ENCODE results near the gene RRP9.
A peak's percentile ranks its signal among the peaks of the same experiment; 100 is the strongest.

The RRP9 gene

GRCh38 chr3:51977446-51978142 lies 35.9 kb upstream of the RRP9 start:
- Histone ChIP-seq H3K4me3 (ENCODE audit: low read depth, low read length, poor library complexity, severe bottlenecking) (peak overlapping the region; percentile 0), H3K9me2 (ENCODE audit: low read depth, low read length) (no peaks in the 10 kb centered on the region), H2AFZ (ENCODE audit: low read length) (no peak overlapping the region), H3K9ac (ENCODE audit: low read length) (no peak overlapping the region; the same call in 1 of the 2 replicates), H3K4me2 (ENCODE audit: low read length) (peak overlapping the region; percentile 28; the same call in 1 of the 2 replicates), H3K79me2 (ENCODE audit: insufficient read depth, low read length) (no peaks in the 10 kb centered on the region), H3F3A (ENCODE audit: insufficient read depth, low read length) (0 out of 2 replicates have a peak, but pooled peaks cover 8% of the 10 kb centered on the region), H3K27ac (ENCODE audit: low read depth, low read length, poor library complexity, severe bottlenecking) (peak overlapping the region; percentile 77), H3K27me3 (ENCODE audit: insufficient read depth, low read length) (no peaks in the 10 kb centered on the region), H3K9me3 (ENCODE audit: low read length) (no peaks in the 10 kb centered on the region), H4K20me1 (ENCODE audit: insufficient read depth, low read length) (no peaks in the 10 kb centered on the region), H3K4me1 (ENCODE audit: insufficient read depth, low read length, severe bottlenecking) (peaks cover 47% of the 10 kb centered on the region), H3K36me3 (ENCODE audit: insufficient read depth, low read length) (peaks cover 4% of the 10 kb centered on the region; the same call in 1 of the 2 replicates)
- TF ChIP-seq EZH2 (IDR thresholded peaks at IDR 0.05; ENCODE audit: borderline replicate concordance, low read length) (no peak), CTCF (IDR thresholded peaks at IDR 0.05; ENCODE audit: low read length) (no peak)

GRCh38 chr3:51975852-51976549 lies 34.3 kb upstream of the RRP9 start:
- no peaks in the 10 kb centered on the region for H4K20me1 ChIP-seq (ENCODE audit: insufficient read depth, low read length)
- H3K9me2 ChIP-seq (ENCODE audit: low read depth, low read length) = no peaks in the 10 kb centered on the region
- 0 out of 2 replicates have a peak, but pooled peaks cover 8% of the 10 kb centered on the region for H3F3A ChIP-seq (ENCODE audit: insufficient read depth, low read length)
- peaks cover 9% of the 10 kb centered on the region for H3K36me3 ChIP-seq (ENCODE audit: insufficient read depth, low read length)
- peak overlapping the region; percentile 99 for H3K9ac ChIP-seq (ENCODE audit: low read length)
- peak overlapping the region; percentile 98 for H3K4me3 ChIP-seq (ENCODE audit: low read depth, low read length, poor library complexity, severe bottlenecking)
- peak; percentile 20; the same call in 1 of the 2 replicates for TF ChIP-seq CTCF (IDR thresholded peaks at IDR 0.05; ENCODE audit: low read length)
- no peak for TF ChIP-seq EZH2 (IDR thresholded peaks at IDR 0.05; ENCODE audit: borderline replicate concordance, low read length)
- peak overlapping the region; percentile 85 for H3K27ac ChIP-seq (ENCODE audit: low read depth, low read length, poor library complexity, severe bottlenecking)
- no peaks in the 10 kb centered on the region for H3K9me3 ChIP-seq (ENCODE audit: low read length)
- no peaks in the 10 kb centered on the region for H3K27me3 ChIP-seq (ENCODE audit: insufficient read depth, low read length)
- peak overlapping the region; percentile 86 for H3K4me2 ChIP-seq (ENCODE audit: low read length)
- no peak overlapping the region for H2AFZ ChIP-seq (ENCODE audit: low read length)
- H3K4me1 ChIP-seq (ENCODE audit: insufficient read depth, low read length, severe bottlenecking) = peaks cover 38% of the 10 kb centered on the region
- H3K79me2 ChIP-seq (ENCODE audit: insufficient read depth, low read length) = no peaks in the 10 kb centered on the region

- no peaks in the 10 kb centered on the region for H3K9me3 ChIP-seq (ENCODE audit: low read length)
- H3K36me3 ChIP-seq (ENCODE audit: insufficient read depth, low read length) = peaks cover 10% of the 10 kb centered on the region
- H2AFZ ChIP-seq (ENCODE audit: low read length) = no peak within 1 kb of the TSS
- TF ChIP-seq EZH2 (IDR thresholded peaks at IDR 0.05; ENCODE audit: borderline replicate concordance, low read length) = no peak
- no peak for TF ChIP-seq CTCF (IDR thresholded peaks at IDR 0.05; ENCODE audit: low read length)
- peak within 1 kb of the TSS; percentile 99 for H3K9ac ChIP-seq (ENCODE audit: low read length)
- H4K20me1 ChIP-seq (ENCODE audit: insufficient read depth, low read length) = no peaks in the 10 kb centered on the region
- H3K9me2 ChIP-seq (ENCODE audit: low read depth, low read length) = no peaks in the 10 kb centered on the region
- H3K4me2 ChIP-seq (ENCODE audit: low read length) = peak within 1 kb of the TSS; percentile 86
- peak within 1 kb of the TSS; percentile 98 for H3K4me3 ChIP-seq (ENCODE audit: low read depth, low read length, poor library complexity, severe bottlenecking)
- H3K27ac ChIP-seq (ENCODE audit: low read depth, low read length, poor library complexity, severe bottlenecking) = peak within 1 kb of the TSS; percentile 85
- H3K4me1 ChIP-seq (ENCODE audit: insufficient read depth, low read length, severe bottlenecking) = peaks cover 38% of the 10 kb centered on the region
- H3F3A ChIP-seq (ENCODE audit: insufficient read depth, low read length) = 0 out of 2 replicates have a peak, but pooled peaks cover 8% of the 10 kb centered on the region
- no peaks in the 10 kb centered on the region for H3K27me3 ChIP-seq (ENCODE audit: insufficient read depth, low read length)
- H3K79me2 ChIP-seq (ENCODE audit: insufficient read depth, low read length) = no peaks in the 10 kb centered on the region
Observed at GRCh38 chr3:51974963-51975851, 33.5 kb upstream of the RRP9 start, which contains the start of gene ABHD14A. Gene ABHD14A, plus strand, starts transcription at chr3:51975064. Its CDS starts 72 bp downstream, at chr3:51975136.

All from OCI-LY1 (cell line).